AG09319 (cell line): ENCODE results near the gene CYP26A1.

Experiments used
- DNase-seq: peaks from one replicate; pipeline ENCODE4 v3.0.0-alpha.2; 2010; ENCODE audit warnings: low read depth; ENCODE audit errors: extremely low read depth
- TF ChIP-seq, protein P1 (sequence below): IDR thresholded peaks from 2 replicates; pipeline ENCODE4 v1.5.1; 2011; ENCODE audit warnings: low read depth, mild to moderate bottlenecking, inconsistent platforms, low read length, moderate library complexity

CYP26A1 gene

DNA sequence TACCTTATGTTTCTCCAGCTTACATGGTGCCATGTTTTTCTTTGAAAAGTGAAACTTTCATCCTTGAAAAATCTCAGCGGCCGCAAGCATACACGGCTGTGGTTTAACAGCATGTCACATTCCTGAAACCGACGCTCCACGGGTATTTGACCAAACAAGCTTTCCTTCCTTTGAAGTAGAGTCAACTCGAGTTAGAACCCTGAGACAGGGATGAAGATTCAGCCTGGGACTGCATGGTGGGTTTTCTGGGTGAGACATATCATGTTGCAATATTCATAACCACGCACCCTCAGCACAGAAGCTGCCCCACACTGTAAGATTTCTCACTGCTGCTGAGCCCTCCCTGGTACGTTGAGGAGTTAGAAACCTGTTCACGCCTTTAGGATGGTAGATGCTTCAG is 8.1 kb downstream of the CYP26A1 start:
- no peak for DNase-seq
- TF ChIP-seq, protein P1, sequence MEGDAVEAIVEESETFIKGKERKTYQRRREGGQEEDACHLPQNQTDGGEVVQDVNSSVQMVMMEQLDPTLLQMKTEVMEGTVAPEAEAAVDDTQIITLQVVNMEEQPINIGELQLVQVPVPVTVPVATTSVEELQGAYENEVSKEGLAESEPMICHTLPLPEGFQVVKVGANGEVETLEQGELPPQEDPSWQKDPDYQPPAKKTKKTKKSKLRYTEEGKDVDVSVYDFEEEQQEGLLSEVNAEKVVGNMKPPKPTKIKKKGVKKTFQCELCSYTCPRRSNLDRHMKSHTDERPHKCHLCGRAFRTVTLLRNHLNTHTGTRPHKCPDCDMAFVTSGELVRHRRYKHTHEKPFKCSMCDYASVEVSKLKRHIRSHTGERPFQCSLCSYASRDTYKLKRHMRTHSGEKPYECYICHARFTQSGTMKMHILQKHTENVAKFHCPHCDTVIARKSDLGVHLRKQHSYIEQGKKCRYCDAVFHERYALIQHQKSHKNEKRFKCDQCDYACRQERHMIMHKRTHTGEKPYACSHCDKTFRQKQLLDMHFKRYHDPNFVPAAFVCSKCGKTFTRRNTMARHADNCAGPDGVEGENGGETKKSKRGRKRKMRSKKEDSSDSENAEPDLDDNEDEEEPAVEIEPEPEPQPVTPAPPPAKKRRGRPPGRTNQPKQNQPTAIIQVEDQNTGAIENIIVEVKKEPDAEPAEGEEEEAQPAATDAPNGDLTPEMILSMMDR, result no peak

- TF ChIP-seq, protein P1, result no peak
- no peak for DNase-seq
Observed at GRCh38 chr10:93083743-93084539, 10.2 kb downstream of the CYP26A1 start.

- no peak for DNase-seq
- TF ChIP-seq, protein P1, result no peak
Observed at GRCh38 chr10:93085272-93085859, 11.7 kb downstream of the CYP26A1 start.

DNA sequence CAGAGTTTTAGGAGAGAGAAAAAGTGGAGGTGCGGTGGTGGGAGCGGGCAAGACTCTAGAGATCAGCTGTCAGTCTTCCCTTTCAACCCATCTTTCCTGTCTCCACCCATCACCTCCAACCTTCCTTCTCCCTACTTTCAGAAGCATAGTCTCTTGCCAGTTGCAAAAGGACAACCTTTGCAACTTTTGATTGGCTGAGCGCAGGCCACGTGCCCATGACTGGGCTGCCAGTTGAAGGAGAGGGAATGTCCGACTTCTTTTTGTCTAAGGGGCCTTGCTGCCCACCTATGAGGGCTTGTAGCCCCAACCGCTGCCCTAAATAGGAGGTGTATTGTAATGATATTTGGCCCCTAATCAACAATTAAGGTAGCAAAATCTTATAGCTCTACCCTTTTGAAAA is 12.6 kb downstream of the CYP26A1 start:
- no peak for DNase-seq
- TF ChIP-seq, protein P1, result no peak

DNA sequence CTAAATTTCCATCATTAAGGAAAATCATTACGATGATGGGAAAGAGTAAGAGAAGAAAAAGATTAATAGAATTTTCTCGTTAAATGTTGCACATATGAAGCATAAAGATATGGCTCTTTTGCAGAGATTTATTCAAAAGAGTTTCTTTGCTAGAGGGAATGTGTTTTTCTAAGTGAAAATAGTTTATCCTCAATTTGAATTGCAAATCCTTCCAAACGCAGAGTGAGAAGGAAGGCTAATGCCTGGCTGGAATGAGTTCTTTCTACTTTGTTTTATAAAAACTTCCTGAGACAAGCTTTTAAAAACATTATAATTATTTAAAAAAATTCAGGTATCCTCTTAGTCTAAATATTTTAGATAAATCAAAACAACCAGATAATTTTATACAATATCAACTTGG is 14.2 kb downstream of the CYP26A1 start:
- TF ChIP-seq, protein P1, result no peak
- no peak for DNase-seq

DNA sequence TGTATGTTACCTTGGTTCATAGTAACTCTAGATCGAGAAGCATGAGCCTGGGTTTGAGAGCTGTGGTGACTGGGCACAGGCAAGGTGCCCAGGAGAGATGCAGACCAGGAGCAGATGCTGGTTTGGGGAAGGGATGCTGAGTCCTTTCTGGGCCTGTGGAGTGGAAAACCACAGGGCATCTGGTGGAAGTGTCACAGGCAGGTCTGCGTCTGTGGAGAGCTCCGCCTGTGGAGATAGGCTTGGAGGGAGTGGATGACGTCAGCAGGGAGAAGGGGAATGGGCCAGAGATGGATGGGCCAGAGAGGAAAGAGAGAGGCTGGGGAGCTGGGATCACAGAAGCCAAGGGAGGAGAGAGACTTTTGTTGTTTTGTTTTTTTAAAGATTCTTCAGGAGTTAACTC is 14.8 kb downstream of the CYP26A1 start:
- DNase-seq, result no peak
- TF ChIP-seq, protein P1, result no peak

- no peak for DNase-seq
- TF ChIP-seq, protein P1, result no peak
Observed at GRCh38 chr10:93090619-93091018, 16.9 kb downstream of the CYP26A1 start.
